Measurements from ENCODE around the gene WDR7. TPM values are rescaled to one million over a fixed set of nuclear protein-coding genes. Genes with fewer than 3 reads are reported as not detected.

WDR7 gene
- total RNA-seq, 1 experiment from 2014 or later, result 11.5 TPM

- Histone ChIP-seq H3K27me3 (ENCODE audit: insufficient read depth, low read length) (peaks cover 14% of the 10 kb centered on the region; the same call in 1 of the 2 replicates), H3K4me1 (ENCODE audit: control insufficient read depth in 1 of 2, insufficient read depth in 2 of 2, low read length in 2 of 2) (no peaks in the 10 kb centered on the region), H3K27ac (ENCODE audit: low read depth, low read length) (no peak overlapping the region), H3K9ac (ENCODE audit: low read length) (no peak overlapping the region), H3K9me2 (ENCODE audit: insufficient read depth) (no peaks in the 10 kb centered on the region), H3K4me2 (ENCODE audit: low read length) (no peak overlapping the region), H2AFZ (ENCODE audit: low read depth, low read length, poor library complexity, severe bottlenecking) (no peak overlapping the region), H3K9me3 (ENCODE audit: control insufficient read depth in 1 of 2, insufficient read depth in 1 of 2, low read depth in 1 of 2, low read length in 2 of 2) (no peaks in the 10 kb centered on the region), H3K4me3 (replicated peaks in 1 of 2; ENCODE audit: low read depth in 1 of 2, low read length in 2 of 2) (no peak overlapping the region), H3K36me3 (ENCODE audit: control insufficient read depth in 1 of 2, insufficient read depth in 2 of 2, low read length in 2 of 2) (no peaks in the 10 kb centered on the region), H3K79me2 (ENCODE audit: insufficient read depth, low read length) (no peaks in the 10 kb centered on the region), H4K20me1 (ENCODE audit: insufficient read depth) (no peaks in the 10 kb centered on the region)
- CTCF ChIA-PET, result no interaction called here
- DNase-seq (ENCODE audit: low read depth, low spot score) (no peak), ATAC-seq (no peak)
- intact Hi-C loops (cut with micrococcal nuclease), result no loop called here
- POLR2A ChIA-PET, result no interaction called here
- no peak for TF ChIP-seq SP1 (IDR thresholded peaks at IDR 0.05; ENCODE audit: low read depth)
- TF ChIP-seq TCF7L2 (IDR thresholded peaks at IDR 0.05; ENCODE audit: borderline replicate concordance, extremely low read depth, insufficient read depth, insufficient read length), result no peak
- no peak for TF ChIP-seq ZNF274 (IDR thresholded peaks at IDR 0.05; ENCODE audit: low read depth, low read length)
- no peak for TF ChIP-seq CBX3 (IDR thresholded peaks at IDR 0.05; ENCODE audit: low read depth)
- TF ChIP-seq CEBPB (IDR thresholded peaks at IDR 0.05; ENCODE audit: low read depth), result no peak
- TF ChIP-seq EZH2phosphoT487 (IDR thresholded peaks at IDR 0.05; ENCODE audit: borderline replicate concordance), result no peak
- TF ChIP-seq SRF (IDR thresholded peaks at IDR 0.05; ENCODE audit: low read depth), result no peak
- TF ChIP-seq SIN3A (IDR thresholded peaks at IDR 0.05; ENCODE audit: low read depth), result no peak
- TF ChIP-seq, protein P1, sequence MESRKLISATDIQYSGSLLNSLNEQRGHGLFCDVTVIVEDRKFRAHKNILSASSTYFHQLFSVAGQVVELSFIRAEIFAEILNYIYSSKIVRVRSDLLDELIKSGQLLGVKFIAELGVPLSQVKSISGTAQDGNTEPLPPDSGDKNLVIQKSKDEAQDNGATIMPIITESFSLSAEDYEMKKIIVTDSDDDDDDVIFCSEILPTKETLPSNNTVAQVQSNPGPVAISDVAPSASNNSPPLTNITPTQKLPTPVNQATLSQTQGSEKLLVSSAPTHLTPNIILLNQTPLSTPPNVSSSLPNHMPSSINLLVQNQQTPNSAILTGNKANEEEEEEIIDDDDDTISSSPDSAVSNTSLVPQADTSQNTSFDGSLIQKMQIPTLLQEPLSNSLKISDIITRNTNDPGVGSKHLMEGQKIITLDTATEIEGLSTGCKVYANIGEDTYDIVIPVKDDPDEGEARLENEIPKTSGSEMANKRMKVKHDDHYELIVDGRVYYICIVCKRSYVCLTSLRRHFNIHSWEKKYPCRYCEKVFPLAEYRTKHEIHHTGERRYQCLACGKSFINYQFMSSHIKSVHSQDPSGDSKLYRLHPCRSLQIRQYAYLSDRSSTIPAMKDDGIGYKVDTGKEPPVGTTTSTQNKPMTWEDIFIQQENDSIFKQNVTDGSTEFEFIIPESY (IDR thresholded peaks at IDR 0.05; ENCODE audit: extremely low read depth, insufficient replicate concordance, low read length), result no peak
- TF ChIP-seq, protein P2, sequence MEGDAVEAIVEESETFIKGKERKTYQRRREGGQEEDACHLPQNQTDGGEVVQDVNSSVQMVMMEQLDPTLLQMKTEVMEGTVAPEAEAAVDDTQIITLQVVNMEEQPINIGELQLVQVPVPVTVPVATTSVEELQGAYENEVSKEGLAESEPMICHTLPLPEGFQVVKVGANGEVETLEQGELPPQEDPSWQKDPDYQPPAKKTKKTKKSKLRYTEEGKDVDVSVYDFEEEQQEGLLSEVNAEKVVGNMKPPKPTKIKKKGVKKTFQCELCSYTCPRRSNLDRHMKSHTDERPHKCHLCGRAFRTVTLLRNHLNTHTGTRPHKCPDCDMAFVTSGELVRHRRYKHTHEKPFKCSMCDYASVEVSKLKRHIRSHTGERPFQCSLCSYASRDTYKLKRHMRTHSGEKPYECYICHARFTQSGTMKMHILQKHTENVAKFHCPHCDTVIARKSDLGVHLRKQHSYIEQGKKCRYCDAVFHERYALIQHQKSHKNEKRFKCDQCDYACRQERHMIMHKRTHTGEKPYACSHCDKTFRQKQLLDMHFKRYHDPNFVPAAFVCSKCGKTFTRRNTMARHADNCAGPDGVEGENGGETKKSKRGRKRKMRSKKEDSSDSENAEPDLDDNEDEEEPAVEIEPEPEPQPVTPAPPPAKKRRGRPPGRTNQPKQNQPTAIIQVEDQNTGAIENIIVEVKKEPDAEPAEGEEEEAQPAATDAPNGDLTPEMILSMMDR (IDR thresholded peaks at IDR 0.05 in 2 of 3, conservative IDR thresholded peaks at IDR 0.05 in 1 of 3; ENCODE audit: borderline replicate concordance in 1 of 3, insufficient read depth in 1 of 3, low read depth in 2 of 3, low read length in 2 of 3), result no peak
- no peak for TF ChIP-seq POLR2A (IDR thresholded peaks at IDR 0.05; ENCODE audit: borderline replicate concordance, extremely low read depth, insufficient read depth, insufficient read length)
- no peak for TF ChIP-seq FOSL1 (IDR thresholded peaks at IDR 0.05; ENCODE audit: low read depth)
- TF ChIP-seq POLR2AphosphoS5 (IDR thresholded peaks at IDR 0.05; ENCODE audit: low read depth, low read length), result no peak
- TF ChIP-seq ATF3 (IDR thresholded peaks at IDR 0.05), result no peak
- TF ChIP-seq EZH2 (IDR thresholded peaks at IDR 0.05), result no peak
- no peak for TF ChIP-seq YY1 (IDR thresholded peaks at IDR 0.05; ENCODE audit: extremely low read depth, insufficient replicate concordance, low read depth, low read length)
- TF ChIP-seq ELF1 (IDR thresholded peaks at IDR 0.05; ENCODE audit: borderline replicate concordance, low read depth), result no peak
- no peak for TF ChIP-seq JUND (IDR thresholded peaks at IDR 0.05)
- no TSS peak for BruUV-seq (replicated peaks)
- RAD21 ChIA-PET (ENCODE audit: low non-redundant PET in 1 of 2, low total read pairs in 2 of 2, uncharacterized antibody in 2 of 2, unreplicated experiment in 2 of 2), result no interaction called here
These were observed 422.5 kb downstream of the WDR7 start for GRCh38 chr18:57073501-57074187.
